HG03354 (cell line): Measurements from ENCODE around the gene CPT1A.

Experiments
- ATAC-seq: cut with Tn5 transposase; IDR thresholded peaks from one replicate; pipeline ENCODE4 v1.9.1; 2021; ENCODE audit warnings: mild to moderate bottlenecking; ENCODE audit not compliant: unreplicated experiment, poor library complexity, severe bottlenecking

The CPT1A gene

DNA sequence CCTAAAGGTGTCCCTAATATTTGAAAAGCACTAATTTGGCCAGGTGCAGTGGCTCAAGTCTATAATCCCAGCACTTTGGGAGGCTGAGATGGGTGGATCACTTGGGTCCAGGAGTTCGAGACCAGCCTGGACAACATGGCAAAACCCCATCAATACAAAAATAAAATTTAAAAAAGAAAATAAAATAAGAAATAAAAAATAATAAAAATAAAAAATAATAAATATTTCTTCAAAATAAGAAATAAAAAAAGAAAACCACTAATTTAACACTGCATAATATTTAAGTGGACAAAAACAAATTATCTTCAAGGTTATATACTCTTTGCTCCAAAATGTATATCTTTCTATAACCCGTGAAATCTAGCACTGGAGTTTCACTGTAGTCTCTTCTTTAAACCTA lies 32.9 kb downstream of the CPT1A start:
- ATAC-seq: no peak

DNA sequence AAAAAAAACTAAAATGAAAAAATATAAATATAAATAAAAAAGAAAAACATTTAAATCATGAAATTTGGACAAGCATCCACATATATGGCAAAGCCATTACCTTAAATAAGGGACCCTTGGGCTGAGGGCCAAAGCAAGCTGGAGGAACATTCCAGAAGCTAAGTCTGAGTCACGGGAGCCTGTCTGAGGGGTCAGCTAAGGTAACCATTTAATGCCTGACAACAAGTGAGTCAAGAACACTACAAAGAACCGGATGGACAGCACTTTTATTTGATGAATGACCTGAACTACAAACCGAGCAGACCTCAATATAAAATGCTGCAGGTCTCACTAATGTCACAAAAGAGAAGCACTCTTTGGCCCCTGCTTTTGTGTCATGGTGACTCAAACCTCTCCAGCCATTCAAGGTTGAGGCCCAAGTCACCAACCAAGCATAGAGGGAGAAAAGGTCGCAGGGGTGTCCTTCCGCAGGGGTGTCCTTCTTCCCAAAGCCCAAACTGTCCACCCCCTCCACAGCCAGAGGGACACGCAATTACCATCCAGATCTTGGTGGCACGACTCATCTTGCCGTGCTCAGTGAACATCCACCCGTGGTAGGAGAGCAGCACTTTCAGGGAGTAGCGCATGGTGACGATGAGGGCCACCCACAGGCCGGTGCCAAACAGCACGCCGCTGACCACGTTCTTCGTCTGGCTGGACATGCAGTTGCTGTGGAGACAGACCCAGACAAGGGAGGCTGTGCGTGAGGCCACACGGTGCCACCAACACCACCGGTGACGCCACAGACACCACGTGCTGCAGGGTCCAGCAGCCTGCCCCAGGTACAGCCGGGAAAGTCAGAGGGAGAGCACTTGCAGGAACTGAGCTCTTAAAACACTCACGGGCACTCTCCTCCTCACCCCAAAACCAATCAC lies 34.5 kb downstream of the CPT1A start:
- no peak for ATAC-seq

DNA sequence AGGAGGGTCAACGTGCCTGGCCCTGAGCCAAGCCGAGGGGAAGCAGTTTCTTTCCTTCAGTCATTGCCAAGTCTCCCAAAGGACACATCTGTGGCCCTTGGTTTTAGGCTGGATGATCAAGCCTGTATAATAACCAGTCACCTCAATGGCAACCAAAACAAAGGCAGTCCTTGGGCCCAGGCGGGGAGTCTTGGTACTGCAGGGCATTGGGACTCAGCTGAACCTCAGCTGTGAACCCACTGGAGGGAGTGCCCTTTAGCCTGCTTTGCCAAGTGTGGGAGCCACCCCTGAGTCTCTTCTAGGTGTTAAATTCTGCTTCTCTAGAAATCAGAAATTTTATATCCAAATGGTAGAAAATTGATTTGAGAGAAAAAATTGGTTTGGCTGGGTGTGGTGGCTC lies 36.9 kb downstream of the CPT1A start:
- ATAC-seq: no peak

DNA sequence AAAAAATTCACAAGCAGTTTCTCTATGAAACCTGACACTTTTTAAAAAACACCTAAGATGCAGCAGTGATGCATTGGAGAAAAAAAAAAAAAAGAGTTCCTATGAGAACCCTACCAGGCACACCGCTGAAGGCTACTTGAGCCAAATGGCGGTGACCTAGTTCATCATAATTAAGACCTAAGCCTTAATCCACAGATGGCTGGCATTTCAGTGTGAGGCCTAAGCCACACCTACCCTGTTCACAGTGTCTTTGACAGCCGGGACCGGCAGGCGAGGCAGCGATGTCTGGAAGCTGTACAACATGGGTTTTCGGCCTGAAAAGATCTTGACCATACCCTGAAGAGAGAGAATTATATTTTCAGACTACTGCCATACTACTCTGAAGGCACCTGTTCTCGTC lies 38.0 kb downstream of the CPT1A start:
- no peak for ATAC-seq

DNA sequence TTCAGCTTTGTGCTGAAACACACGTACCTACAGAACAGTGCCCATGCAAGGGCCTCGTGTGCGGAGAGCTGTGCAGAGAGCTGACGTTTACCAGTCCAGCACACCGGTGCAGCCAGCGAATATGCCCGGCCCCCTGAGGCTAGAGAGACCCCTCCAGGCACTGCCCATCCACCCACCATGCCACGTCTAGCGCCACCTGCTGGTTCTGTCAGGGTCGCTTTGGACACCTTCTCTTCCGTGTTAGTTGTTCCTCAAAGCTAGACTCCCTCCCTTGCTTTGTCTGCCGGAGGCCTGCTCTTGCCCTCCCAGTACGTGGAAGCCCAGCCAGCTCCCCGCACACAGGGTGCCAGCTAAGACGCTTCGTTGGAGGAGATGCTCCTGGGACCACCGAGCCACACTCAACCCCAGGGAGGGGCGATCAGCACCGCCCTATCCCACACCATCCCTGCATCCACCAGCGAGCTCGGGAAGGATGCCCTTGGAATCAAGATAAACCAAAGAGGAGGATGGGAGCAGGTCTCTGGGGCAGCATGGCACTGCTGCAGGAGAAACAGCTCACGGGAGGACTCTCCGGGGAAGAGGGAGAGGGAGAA lies 43.4 kb downstream of the CPT1A start:
- ATAC-seq: no peak

DNA sequence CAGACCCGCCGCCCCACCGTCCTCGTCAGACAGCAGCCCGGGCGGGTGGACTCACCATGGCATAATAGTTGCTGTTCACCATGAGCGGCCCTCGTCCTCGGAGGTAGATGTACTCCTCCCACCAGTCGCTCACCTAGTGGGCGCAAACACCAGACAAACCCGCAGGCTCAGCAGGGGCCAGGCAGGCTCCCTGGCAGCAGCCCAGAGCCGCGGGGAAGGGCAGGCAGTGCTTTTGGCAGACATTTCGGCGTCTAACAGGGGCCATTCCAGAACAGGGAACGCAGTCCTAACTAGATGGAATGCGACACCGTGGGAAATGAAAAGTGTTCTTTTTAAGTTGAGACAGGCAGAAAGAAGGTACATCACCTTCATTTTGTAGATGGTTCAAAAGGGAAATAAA lies 44.9 kb downstream of the CPT1A start:
- no peak for ATAC-seq

DNA sequence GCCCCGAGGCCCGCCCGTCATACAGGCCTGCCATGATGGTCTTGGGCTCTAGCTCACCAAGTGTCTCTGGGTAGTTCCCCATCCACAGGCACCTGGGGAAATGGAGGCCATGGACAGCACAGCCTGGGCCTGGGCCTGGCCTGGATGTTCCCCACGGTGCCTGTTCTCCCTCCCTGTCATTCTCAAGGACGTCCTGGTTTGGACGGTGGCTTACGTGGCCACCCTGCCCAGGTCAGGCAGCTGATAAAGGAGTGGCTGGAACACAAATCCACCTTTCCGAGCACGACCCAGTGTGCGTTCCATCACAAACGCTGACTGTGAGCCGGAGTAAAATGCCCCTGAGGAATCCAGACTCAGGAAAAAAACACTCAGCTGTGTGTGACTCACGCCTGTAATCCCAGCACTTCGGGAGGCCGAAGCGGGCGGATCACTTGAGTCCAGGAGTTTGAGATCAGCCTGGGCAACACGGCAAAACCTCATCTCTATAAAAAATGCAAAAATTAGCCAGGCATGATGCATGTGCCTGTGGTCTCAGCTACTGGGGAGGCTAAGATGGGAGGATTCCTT lies 49.2 kb downstream of the CPT1A start:
- ATAC-seq: no peak

DNA sequence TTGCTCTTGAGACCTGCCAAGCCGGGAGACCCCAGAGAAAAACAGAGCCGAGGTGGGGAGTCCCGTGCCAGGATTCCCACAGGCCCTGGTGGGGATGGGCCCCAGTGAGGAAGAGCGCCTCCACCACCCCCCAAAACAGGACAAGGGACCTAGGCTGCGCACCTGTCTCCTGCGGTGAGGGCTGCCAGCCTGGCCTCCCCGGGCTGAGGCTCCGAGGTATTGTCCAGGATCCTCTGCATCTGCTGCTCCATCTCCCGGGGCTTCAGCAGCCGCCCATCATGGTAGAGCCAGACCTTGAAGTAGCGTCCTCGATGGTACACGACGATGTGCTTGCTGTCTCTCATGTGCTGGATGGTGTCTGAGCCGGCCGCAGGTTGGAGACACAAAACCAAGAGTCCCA lies 57.1 kb downstream of the CPT1A start:
- ATAC-seq: no peak

DNA sequence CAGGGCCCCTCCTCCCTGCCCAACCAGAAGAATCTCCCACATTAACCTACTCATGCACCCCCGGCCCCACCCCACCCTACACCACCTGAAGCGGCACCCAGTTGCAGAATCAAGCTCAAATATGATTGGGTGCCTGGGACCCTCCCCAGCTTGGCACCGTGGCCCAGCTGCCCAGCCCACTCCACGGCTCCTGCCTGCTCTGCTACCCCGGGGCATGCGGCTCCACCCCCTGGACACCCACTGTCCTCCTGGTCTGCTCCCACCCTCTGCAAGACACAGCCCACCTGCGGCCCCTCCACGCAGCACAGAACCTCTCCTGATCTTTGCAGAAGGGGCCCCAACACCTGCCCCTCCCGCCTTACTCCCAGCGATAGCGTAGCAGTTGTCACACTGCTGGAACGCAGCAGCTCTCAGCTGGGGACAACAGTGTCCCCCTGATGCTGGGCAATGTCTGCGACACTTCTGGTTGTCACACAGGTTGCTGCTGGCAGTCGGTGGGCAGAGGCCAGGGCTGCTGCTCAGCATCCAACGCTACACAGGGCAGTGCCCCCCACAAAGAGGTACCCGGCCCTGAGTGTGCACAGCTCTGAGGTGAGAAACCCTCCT lies 58.4 kb downstream of the CPT1A start:
- ATAC-seq: no peak

DNA sequence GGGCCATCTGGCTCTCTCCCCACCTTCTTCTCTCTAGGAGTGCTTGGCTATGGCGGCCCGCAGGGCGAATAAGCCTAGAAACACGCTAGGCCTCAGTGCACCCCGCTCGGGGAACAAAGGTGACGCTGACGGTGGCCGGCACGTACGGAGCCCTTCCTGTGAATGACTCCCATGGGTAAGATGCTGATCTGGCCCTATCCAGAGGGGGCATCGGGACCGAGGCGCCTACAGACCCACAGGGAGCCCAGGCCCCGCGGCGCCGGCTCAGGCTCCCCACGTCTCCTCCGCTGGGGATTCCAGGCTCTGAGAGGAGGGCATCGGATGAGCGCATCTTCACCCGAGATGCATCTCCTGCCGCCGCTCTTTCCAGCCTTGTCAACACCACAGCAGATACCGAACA lies 59.0 kb downstream of the CPT1A start:
- no peak for ATAC-seq

DNA sequence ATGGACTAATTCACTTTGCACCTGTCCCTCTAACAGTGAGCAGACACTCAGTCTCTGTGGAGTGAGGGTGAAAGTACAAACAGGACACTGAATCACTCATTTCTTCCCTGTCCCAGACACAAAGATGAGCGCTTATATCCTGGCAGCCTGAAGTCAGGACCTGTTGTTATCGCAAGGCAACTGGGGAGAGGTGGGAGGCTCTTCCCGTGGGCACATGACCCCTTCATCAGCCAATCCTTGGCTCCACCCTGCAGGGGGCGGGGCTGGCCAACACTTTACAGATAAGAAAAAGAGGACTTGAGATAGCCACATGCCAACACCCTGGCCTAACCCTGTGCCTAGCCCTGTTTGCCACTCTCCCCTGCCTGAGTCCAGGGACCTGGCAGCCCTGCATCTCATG lies 60.9 kb downstream of the CPT1A start:
- no peak for ATAC-seq

DNA sequence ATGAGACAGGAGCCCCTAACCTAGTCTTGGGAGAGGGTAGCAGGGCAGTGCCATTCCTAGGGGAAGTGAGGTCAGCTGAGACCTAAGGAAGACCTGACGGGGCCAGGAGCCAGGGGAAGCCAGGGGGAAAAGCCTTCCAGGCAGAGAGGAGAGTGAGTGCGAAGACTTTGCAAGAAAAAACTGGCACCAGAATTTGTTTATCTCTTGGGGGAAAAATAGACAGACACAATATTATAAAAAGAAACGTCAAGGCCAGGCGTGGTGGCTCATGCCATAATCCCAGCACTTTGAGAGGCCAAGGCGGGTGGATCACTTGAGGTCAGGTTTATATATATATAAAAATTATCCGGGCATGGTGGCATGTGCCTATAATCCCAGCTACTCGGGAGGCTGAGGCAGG lies 63.5 kb downstream of the CPT1A start:
- no peak for ATAC-seq

DNA sequence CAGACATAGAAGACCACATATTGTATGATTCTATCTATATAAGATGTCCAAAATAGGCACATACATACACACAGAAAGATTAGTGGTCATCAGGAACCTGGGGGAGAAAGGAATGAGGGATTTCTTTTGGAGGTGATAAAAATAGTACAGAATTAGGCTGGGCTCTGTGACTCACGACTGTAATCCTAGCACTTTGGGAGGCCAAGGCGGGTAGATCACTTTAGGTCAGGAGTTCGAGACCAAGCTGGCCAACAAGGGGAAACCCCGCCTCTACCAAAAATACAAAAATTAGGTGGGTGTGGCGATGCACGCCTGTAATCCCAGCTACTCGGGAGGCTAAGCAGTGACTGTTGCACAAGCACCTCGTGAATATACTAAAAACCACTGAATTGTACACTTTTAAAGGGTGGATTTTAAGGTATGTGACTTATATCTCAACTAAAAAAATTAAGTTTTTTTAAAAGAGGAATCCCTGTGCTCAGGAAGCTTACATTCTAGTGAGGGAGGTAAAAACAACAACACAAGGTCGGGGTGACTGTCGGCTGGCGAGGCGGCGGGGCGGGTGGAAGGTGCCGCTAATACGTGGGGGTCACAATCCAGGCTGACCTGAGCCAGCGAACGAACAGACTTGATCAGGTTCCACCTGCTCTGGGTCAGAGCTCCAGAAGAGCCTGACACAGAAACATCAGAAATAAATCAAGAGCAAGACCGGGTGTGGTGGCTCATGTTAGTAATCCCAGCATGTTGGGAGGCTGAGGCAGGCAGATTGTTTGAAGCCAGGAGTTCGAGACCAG lies 65.1 kb downstream of the CPT1A start:
- ATAC-seq: no peak

DNA sequence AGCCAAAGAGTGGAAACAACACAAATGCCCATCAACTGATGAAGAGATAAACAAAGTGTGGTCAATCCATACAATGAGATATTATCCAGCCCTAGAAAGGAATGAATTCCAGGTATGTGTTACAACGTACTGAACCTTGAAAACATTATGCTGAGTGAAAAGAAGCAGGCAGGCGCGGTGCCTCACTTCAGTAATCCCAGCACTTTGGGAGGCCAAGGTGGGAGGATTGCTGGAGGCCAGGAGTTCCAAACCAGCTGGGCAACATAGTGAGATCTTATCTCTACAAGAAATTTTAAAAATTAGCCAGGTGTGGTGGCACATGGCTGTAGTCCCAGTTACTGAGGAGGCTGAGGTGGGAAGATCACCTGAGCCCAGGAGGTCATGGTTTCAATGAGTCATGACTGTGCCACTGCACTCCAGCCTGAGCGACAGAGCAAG lies 65.7 kb downstream of the CPT1A start:
- no peak for ATAC-seq

DNA sequence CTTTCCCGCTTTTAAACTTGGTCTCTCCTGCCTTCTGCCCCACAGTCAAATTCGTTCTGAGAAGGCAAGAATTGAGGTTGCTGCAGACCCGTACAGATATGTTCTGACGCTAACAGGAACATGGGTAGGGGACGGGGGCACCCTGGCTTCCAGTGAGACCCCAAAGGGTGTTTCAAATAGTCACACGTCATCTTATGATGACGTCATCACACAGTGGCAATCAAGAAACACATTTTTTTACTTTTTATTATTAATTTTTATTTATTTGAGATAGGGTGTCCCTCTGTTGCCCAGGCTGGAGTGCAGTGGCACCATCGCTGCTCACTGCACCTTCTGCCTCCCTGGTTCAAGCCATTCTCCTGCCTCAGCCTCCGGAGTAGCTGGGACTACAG lies 67.5 kb downstream of the CPT1A start:
- ATAC-seq: no peak

DNA sequence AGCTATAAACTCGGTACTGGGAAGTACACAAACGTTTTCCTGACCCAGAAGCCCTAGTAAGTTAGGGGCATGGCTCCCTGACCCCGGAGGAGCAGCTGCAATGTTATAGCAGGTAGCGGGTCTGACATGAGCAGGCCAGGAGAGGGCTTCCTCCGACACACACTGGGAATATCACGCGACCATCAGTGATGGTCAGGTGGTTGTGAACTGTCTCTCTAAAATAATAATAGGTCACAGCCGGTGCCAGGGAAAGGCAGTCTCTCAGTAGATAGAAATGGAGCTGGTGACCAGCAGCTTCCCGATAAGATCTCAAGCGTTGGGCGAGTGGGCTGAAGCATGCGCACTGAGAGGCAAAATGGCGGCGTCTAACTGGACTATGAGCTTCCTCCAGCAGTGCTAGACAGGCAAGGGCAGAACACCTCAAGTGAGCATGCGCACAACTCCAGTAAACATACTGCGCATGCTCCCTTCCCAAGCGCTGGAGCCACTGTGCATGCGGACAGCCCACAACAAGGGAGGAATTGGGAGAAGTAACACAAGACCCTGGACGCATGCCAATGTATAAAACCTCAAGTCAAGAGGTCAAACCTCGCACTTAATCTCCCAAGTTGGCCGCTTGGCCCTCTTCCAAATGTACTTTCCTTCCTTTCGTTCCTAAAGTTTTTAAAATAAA lies 68.1 kb downstream of the CPT1A start:
- no peak for ATAC-seq

DNA sequence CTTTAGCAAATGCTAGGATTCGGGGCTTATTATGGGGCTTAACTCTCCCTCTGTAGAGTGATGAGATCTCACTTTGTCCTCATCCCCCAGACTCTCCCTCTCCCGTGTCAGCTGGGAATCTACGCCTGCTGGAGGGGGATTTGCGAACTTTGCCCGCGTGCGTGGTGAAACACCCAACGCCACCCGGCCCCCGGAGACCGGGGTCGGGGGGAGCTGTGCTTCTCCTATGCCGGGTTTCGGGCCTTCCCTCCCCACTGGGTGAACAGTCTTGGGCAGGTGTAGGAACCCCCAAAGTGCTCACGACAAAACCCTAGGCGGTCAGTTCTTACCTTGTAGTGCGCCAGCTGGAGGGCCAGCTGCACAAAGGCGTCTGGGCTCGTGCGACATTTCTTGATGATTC lies 68.8 kb downstream of the CPT1A start:
- ATAC-seq: no peak

DNA sequence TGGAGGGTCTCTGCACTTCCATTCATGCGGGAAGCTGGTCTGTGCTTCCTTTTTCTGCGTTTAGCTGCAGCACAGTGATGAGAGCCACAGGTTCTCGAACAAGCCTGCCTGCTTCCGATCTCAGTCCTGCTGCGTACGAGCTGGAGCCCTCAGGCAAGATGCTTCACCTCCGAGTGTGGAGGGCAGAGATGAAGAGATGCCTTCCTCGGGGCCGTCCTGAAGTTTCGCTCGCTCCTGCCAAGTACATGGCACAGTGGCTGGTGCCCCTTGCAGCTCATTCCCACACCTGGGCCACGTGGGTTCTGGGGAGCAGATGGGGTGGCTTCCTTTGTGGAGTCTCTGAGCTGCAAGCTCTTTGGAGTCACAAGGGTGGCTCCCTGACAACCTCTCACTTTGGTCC lies 70.9 kb downstream of the CPT1A start:
- ATAC-seq: no peak

DNA sequence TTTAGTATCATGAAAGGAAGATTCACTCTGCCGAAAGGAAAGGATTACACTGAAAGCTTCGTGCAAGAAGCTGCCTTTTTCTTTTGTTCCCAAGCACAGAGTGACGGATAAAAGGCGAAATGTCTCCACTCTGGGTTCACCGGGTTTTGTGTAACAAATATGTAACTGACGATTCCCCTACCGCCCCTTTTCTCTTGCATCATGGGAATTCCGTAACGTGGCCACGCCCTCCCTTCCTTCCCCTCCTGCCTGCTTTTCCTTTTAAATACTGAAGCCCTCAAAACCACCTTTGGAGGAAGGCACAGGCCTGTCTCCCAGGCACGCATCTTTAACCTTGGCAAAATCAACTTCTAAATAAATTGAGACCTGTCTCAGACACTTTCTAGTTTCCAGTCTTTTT lies 74.0 kb downstream of the CPT1A start:
- no peak for ATAC-seq
